H1 (cell line): ENCODE results near the gene RPUSD3. TPM values are rescaled to one million over a fixed set of nuclear protein-coding genes. Genes with fewer than 3 reads are reported as not detected.

ENCODE experiments used
- CTBP2 ChIP-seq: IDR thresholded peaks from 2 replicates; pipeline ENCODE4 v1.7.0; 2011; ENCODE audit warnings: borderline replicate concordance, mild to moderate bottlenecking, moderate library complexity, mixed read lengths, low read length; ENCODE audit not compliant: insufficient read depth, insufficient read length
- polyA plus RNA-seq, 7 experiments: library from polyadenylated mRNA; depleted of rRNA in 3 of 7; stranded (reverse) in 5 of 7; unstranded in 2 of 7; fragments of >200 nt in 5 of 7; fragments of 200-250 nt in 2 of 7; gene quantifications; 1 replicate in 5 of 7; 2 replicates in 1 of 7; 4 replicates in 1 of 7; pipeline versions ENCODE4 v1.2.1 to v1.2.3, GENCODE V29; 2011 to 2013; ENCODE audit warnings: missing spikeins in 2 of 7, mixed read lengths in 2 of 7
- total RNA-seq: library from RNA; stranded (reverse); fragmentation: NEBNext Ultra II Directional; extraction: Animal tissue kit (Norgen Biotek cat#: 25700); gene quantifications from 2 replicates; pipeline ENCODE4 v1.2.1, GENCODE V29; 2021

The RPUSD3 gene
- total and polyA plus RNA-seq, 2 of the 8 experiments (the other 6 are each of a cell fraction or from before 2014, with no cell fraction given), result 68.4 to 154 TPM

DNA sequence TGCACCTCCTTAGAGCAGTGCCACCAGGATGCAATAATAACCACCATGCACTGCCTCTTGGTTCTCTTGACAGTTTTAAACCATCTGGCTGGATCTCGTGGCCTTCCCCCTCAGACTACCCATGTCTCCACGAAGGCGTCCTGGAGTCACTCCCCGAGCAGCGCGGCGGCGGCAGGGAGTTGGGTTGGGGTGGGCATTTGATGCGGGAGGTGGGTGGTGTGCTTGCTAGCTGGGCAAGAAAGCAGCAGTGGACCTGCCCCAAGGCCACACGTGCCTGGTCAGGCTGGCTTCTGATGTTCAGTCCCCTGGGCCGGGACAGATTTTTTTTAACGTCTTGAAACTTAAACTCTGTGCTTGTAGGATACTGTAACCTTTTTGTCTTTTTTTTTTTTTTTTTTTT is 37.7 kb downstream of the RPUSD3 start (continued):
- no peak for TF ChIP-seq CTBP2
- TF ChIP-seq, all 59 proteins: peak for 0
